Stimulated activated CD8-positive, alpha-beta memory T cell treated with anti-CD3 and anti-CD28 coated beads, Interleukin-15, amount 100 ng/mL, for 48 hours (primary cell): ENCODE results near the gene MTG2.

Source experiments
- DNase-seq, 2 donors: peaks; one replicate each; pipeline ENCODE4 v3.0.0-alpha.2; 2020; ENCODE audit warnings: low read depth in 2 of 2

The MTG2 gene

GRCh38 chr20:62162765-62163484 lies 19.9 kb upstream of the MTG2 start:
- no peak for DNase-seq

- no peak for DNase-seq
These were observed 19.4 kb upstream of the MTG2 start for GRCh38 chr20:62163485-62163865.

- no peak for DNase-seq
These were observed 18.7 kb upstream of the MTG2 start for GRCh38 chr20:62163986-62164762.

- DNase-seq, result no peak
These were observed 17.7 kb upstream of the MTG2 start for GRCh38 chr20:62164879-62165761.

GRCh38 chr20:62165762-62166399 lies 16.9 kb upstream of the MTG2 start:
- no peak for DNase-seq

GRCh38 chr20:62167474-62167873 lies 15.4 kb upstream of the MTG2 start:
- DNase-seq, result no peak

- no peak for DNase-seq
These were observed 14.8 kb upstream of the MTG2 start for GRCh38 chr20:62168061-62168460.

- no peak for DNase-seq
These were observed 13.9 kb upstream of the MTG2 start for GRCh38 chr20:62168890-62169435.

GRCh38 chr20:62170536-62170935 lies 12.3 kb upstream of the MTG2 start:
- no peak for DNase-seq

GRCh38 chr20:62171245-62171644 lies 11.6 kb upstream of the MTG2 start:
- DNase-seq, result no peak

- DNase-seq, result no peak
These were observed 10.2 kb upstream of the MTG2 start for GRCh38 chr20:62172666-62173065.

GRCh38 chr20:62174021-62174804 lies 8.6 kb upstream of the MTG2 start:
- DNase-seq, result no peak

- DNase-seq, result no peak
These were observed 7.8 kb upstream of the MTG2 start for GRCh38 chr20:62174870-62175624.

- no peak for DNase-seq
These were observed 7.1 kb upstream of the MTG2 start for GRCh38 chr20:62175711-62176110.

- DNase-seq, result no peak
These were observed 6.0 kb upstream of the MTG2 start for GRCh38 chr20:62176866-62177265.

- no peak for DNase-seq
These were observed 5.5 kb upstream of the MTG2 start for GRCh38 chr20:62177307-62177706.

- DNase-seq, result no peak
These were observed 4.3 kb upstream of the MTG2 start for GRCh38 chr20:62178316-62179161.

- DNase-seq, result no peak
These were observed 3.7 kb upstream of the MTG2 start for GRCh38 chr20:62179162-62179504.

GRCh38 chr20:62181808-62182207 lies 1.0 kb upstream of the MTG2 start:
- DNase-seq, result no peak
